H9 (cell line): ENCODE measurements around the gene CISD3. TPM values are rescaled to one million over a fixed set of nuclear protein-coding genes. Genes with fewer than 3 reads are reported as not detected.

ENCODE experiments used
- DNase-seq: peaks from one replicate; pipeline ENCODE4 v3.0.0-alpha.2; 2017
- H2AFZ ChIP-seq: one replicate; pipeline ENCODE4 v1.6.1; 2013; ENCODE audit warnings: mild to moderate bottlenecking, low read length, control low read depth, moderate library complexity
- H2AK5ac ChIP-seq: 2 replicates; pipeline ENCODE4 v1.6.1; 2013; ENCODE audit warnings: low read length, control low read depth, mixed read lengths; ENCODE audit not compliant: insufficient read length
- H2BK120ac ChIP-seq: one replicate; pipeline ENCODE4 v1.6.1; 2013; ENCODE audit warnings: low read depth, mild to moderate bottlenecking, low read length, control low read depth, inconsistent platforms; ENCODE audit not compliant: poor library complexity, severe bottlenecking
- H2BK12ac ChIP-seq: 2 replicates; pipeline ENCODE4 v1.6.1; 2013; ENCODE audit warnings: low read length, control low read depth, mixed read lengths, low read depth; ENCODE audit not compliant: insufficient read length
- H2BK15ac ChIP-seq: 2 replicates; pipeline ENCODE4 v1.6.1; 2013; ENCODE audit warnings: low read depth, low read length, control low read depth
- H2BK20ac ChIP-seq: one replicate; pipeline ENCODE4 v1.6.1; 2013; ENCODE audit warnings: low read depth, mild to moderate bottlenecking, low read length, control low read depth, inconsistent platforms; ENCODE audit not compliant: poor library complexity, severe bottlenecking
- H2BK5ac ChIP-seq: 2 replicates; pipeline ENCODE4 v1.6.1; 2013; ENCODE audit warnings: low read length, control low read depth, mixed read lengths; ENCODE audit not compliant: insufficient read length
- H3K14ac ChIP-seq: 2 replicates; pipeline ENCODE4 v1.6.1; 2013; ENCODE audit warnings: low read length, control low read depth; ENCODE audit not compliant: insufficient read depth
- H3K18ac ChIP-seq: 2 replicates; pipeline ENCODE4 v1.6.1; 2013; ENCODE audit warnings: low read depth, mild to moderate bottlenecking, mixed read lengths, low read length, control low read depth; ENCODE audit not compliant: insufficient read length
- H3K23ac ChIP-seq: 2 replicates; pipeline ENCODE4 v1.6.1; 2013; ENCODE audit warnings: low read length, control low read depth, mixed read lengths, low read depth; ENCODE audit not compliant: insufficient read length
- H3K23me2 ChIP-seq: 2 replicates; pipeline ENCODE4 v1.6.1; 2013; ENCODE audit warnings: low read depth, mild to moderate bottlenecking, mixed read lengths, low read length, control low read depth; ENCODE audit not compliant: insufficient read length, poor library complexity, severe bottlenecking
- H3K27ac ChIP-seq: 2 replicates; pipeline ENCODE4 v1.5.1; 2013; ENCODE audit warnings: low read length, control low read depth, mixed read lengths, low read depth; ENCODE audit not compliant: insufficient read length
- H3K27me3 ChIP-seq: 2 replicates; pipeline ENCODE4 v1.6.1; 2013; ENCODE audit warnings: low read length, control low read depth, inconsistent platforms; ENCODE audit not compliant: insufficient read depth
- H3K4ac ChIP-seq: 2 replicates; pipeline ENCODE4 v1.6.1; 2013; ENCODE audit warnings: low read depth, mild to moderate bottlenecking, control low read depth, inconsistent platforms, low read length, moderate library complexity
- H3K4me1 ChIP-seq: 2 replicates; pipeline ENCODE4 v1.6.1; 2013; ENCODE audit warnings: low read length, control low read depth, inconsistent platforms; ENCODE audit not compliant: insufficient read depth
- H3K4me2 ChIP-seq: 2 replicates; pipeline ENCODE4 v1.6.1; 2013; ENCODE audit warnings: low read length, control low read depth, mixed read lengths; ENCODE audit not compliant: insufficient read length, insufficient read depth
- H3K56ac ChIP-seq: 2 replicates; pipeline ENCODE4 v1.6.1; 2013; ENCODE audit warnings: low read depth, mild to moderate bottlenecking, mixed read lengths, low read length, control low read depth; ENCODE audit not compliant: insufficient read length
- H3K79me1 ChIP-seq: 2 replicates; pipeline ENCODE4 v1.6.1; 2013; ENCODE audit warnings: low read depth, mild to moderate bottlenecking, moderate library complexity, low read length, control low read depth, inconsistent platforms; ENCODE audit not compliant: insufficient read depth, poor library complexity, severe bottlenecking
- H3K79me2 ChIP-seq: 2 replicates; pipeline ENCODE4 v1.6.1; 2013; ENCODE audit warnings: low read length, control low read depth, inconsistent platforms; ENCODE audit not compliant: insufficient read depth
- H3K9ac ChIP-seq: 2 replicates; pipeline ENCODE4 v1.6.1; 2013; ENCODE audit warnings: low read length, control low read depth, mixed read lengths; ENCODE audit not compliant: insufficient read length; ENCODE audit errors: extremely low read depth
- H3K9me3 ChIP-seq: one replicate; pipeline ENCODE4 v1.6.1; 2013; ENCODE audit warnings: low read depth, low read length, inconsistent platforms; ENCODE audit not compliant: control insufficient read depth
- H3T11ph ChIP-seq: one replicate; pipeline ENCODE4 v1.6.1; 2013; ENCODE audit warnings: mild to moderate bottlenecking, low read length, control low read depth, inconsistent platforms
- H4K20me1 ChIP-seq: one replicate; pipeline ENCODE4 v1.6.1; 2013; ENCODE audit not compliant: control insufficient read depth, insufficient read length, insufficient read depth
- H4K5ac ChIP-seq: 2 replicates; pipeline ENCODE4 v1.6.1; 2013; ENCODE audit warnings: low read depth, mild to moderate bottlenecking, mixed read lengths, low read length, control low read depth; ENCODE audit not compliant: insufficient read length
- H4K8ac ChIP-seq: replicated peaks from 2 replicates; pipeline ENCODE4 v1.6.1; 2013; ENCODE audit warnings: low read length, control low read depth, mixed read lengths, low read depth; ENCODE audit not compliant: insufficient read length
- H4K91ac ChIP-seq: 2 replicates; pipeline ENCODE4 v1.6.1; 2013; ENCODE audit warnings: low read depth, mild to moderate bottlenecking, moderate library complexity, mixed read lengths, low read length, control low read depth; ENCODE audit not compliant: insufficient read length
- H3K27ac Mint-ChIP-seq, 3 experiments: 2 replicates in 2 of 3; 3 replicates in 1 of 3; pipeline ENCODE4 v1.8.0; 2020 to 2021; ENCODE audit warnings: mixed read lengths in 3 of 3, mild to moderate bottlenecking in 1 of 3, moderate library complexity in 1 of 3
- H3K27me3 Mint-ChIP-seq: 2 replicates; pipeline ENCODE4 v1.8.0; 2021; ENCODE audit warnings: low read depth, mild to moderate bottlenecking, moderate library complexity, mixed read lengths
- H3K36me3 Mint-ChIP-seq, 3 experiments: 2 replicates in 2 of 3; 3 replicates in 1 of 3; pipeline ENCODE4 v1.8.0; 2020 to 2021; ENCODE audit warnings: low read depth in 3 of 3, mixed read lengths in 3 of 3; ENCODE audit not compliant: insufficient read depth in 1 of 3
- H3K4me1 Mint-ChIP-seq, 2 experiments: 2 replicates each; pipeline ENCODE4 v1.8.0; 2020; ENCODE audit warnings: mixed read lengths in 2 of 2
- H3K4me3 Mint-ChIP-seq, 2 experiments: 2 replicates in 1 of 2; 3 replicates in 1 of 2; pipeline ENCODE4 v1.8.0; 2020 to 2021; ENCODE audit warnings: mild to moderate bottlenecking in 2 of 2, mixed read lengths in 2 of 2, moderate library complexity in 1 of 2
- H3K9me3 Mint-ChIP-seq, 2 experiments: 2 replicates in 1 of 2; 3 replicates in 1 of 2; pipeline ENCODE4 v1.8.0; 2020; ENCODE audit warnings: mild to moderate bottlenecking in 2 of 2, mixed read lengths in 2 of 2, moderate library complexity in 1 of 2
- CTCF ChIP-seq: fragments of 200-600 bp; sonication (generic); conservative IDR thresholded peaks from 3 replicates; pipeline ENCODE4 v1.8.0; 2021; ENCODE audit warnings: antibody characterized with exemption, mild to moderate bottlenecking
- whole genome bisulfite sequencing: extraction: QIAGEN DNeasy Blood & Tissue Kit; methylation state at CpG from one replicate; pipeline ENCODE4 v1.1.7; 2013; ENCODE audit warnings: missing lambda C conversion rate, low lambda C conversion rate, mixed read lengths; ENCODE audit not compliant: insufficient read length; ENCODE audit errors: extremely low coverage; 5-methylcytosine and 5-hydroxymethylcytosine counted together
- total RNA-seq: library from RNA; stranded (reverse); gene quantifications from 2 replicates; pipeline ENCODE4 v1.2.1, GENCODE V29; 2021

Gene CISD3
- total RNA-seq, 1 experiment from 2014 or later = 10.7 TPM

GRCh38 chr17:38766341-38766740, 36.2 kb downstream of the CISD3 start:
- H3K79me1 ChIP-seq = no peaks in the 10 kb centered on the region
- no peak overlapping the region for H3K56ac ChIP-seq
- no peak for TF ChIP-seq CTCF
- Mint-ChIP-seq H3K4me1 (no peaks in the 10 kb centered on the region), H3K36me3 (peaks cover 36 to 94% (median 73%) of the 10 kb centered on the region in 3 experiments), H3K9me3 (no peaks in the 10 kb centered on the region), H3K27ac (no peak overlapping the region), H3K27me3 (no peaks in the 10 kb centered on the region; the same call in 1 of the 2 replicates), H3K4me3 (no peak overlapping the region)
- H3K9me3 ChIP-seq = no peaks in the 10 kb centered on the region
- no peak overlapping the region for H2BK120ac ChIP-seq
- no peak overlapping the region for H2AK5ac ChIP-seq
- WGBS = no CpG with 5 or more reads among the region's 5 CpGs
- no peak overlapping the region for H3K27ac ChIP-seq
- no peaks in the 10 kb centered on the region for H3K4me1 ChIP-seq
- no peaks in the 10 kb centered on the region for H3K27me3 ChIP-seq
- no peak overlapping the region for H3K4ac ChIP-seq
- H4K91ac ChIP-seq = no peak overlapping the region
- no peak overlapping the region for H3K18ac ChIP-seq
- H2AFZ ChIP-seq = no peak overlapping the region
- no peak overlapping the region for H2BK12ac ChIP-seq
- H4K20me1 ChIP-seq = no peaks in the 10 kb centered on the region
- no peak overlapping the region for H3K23ac ChIP-seq
- no peak overlapping the region for H2BK20ac ChIP-seq
- no peak overlapping the region for H3K4me2 ChIP-seq
- H2BK5ac ChIP-seq = no peak overlapping the region
- DNase-seq = no peak
- no peaks in the 10 kb centered on the region for H3K23me2 ChIP-seq
- no peak overlapping the region for H2BK15ac ChIP-seq
- no peak overlapping the region for H3T11ph ChIP-seq
- H4K5ac ChIP-seq = no peak overlapping the region
- no peak overlapping the region for H4K8ac ChIP-seq
- no peak overlapping the region for H3K14ac ChIP-seq
- no peaks in the 10 kb centered on the region for H3K79me2 ChIP-seq
- H3K9ac ChIP-seq = no peak overlapping the region
